Panc1 (cell line): Measurements from ENCODE around the gene AS3MT. TPM values are rescaled to one million over a fixed set of nuclear protein-coding genes. Genes with fewer than 3 reads are reported as not detected.

Source experiments
- ATAC-seq: fragments of 200-7000 bp; cut with Tn5 transposase; 2 replicates; pipeline ENCODE4 v1.9.1; 2020; ENCODE audit warnings: mild to moderate bottlenecking, moderate library complexity
- BruUV-seq: library from RNA; stranded (reverse); fragments of 400-500 nt; replicated peaks from 2 replicates; lab custom pipeline; 2021; lab: Mats Ljungman, UMichigan
- CTCF ChIA-PET: fragments of 300-600 bp; sonication (Branson Sonifier 250); formaldehyde crosslinking; loops from one replicate; lab custom pipeline; 2022; ENCODE audit warnings: antibody characterized with exemption; lab: Charles Lee
- POLR2A ChIA-PET: fragments of 300-600 bp; sonication (Branson Sonifier 250); formaldehyde crosslinking; loops from one replicate; lab custom pipeline; 2022; ENCODE audit warnings: antibody characterized with exemption; lab: Charles Lee
- DNase-seq: peaks from one replicate; pipeline ENCODE4 v3.0.0-alpha.2; 2010; ENCODE audit warnings: low read depth, low spot score
- H3K27ac ChIP-seq: 2 replicates; pipeline ENCODE4 v1.5.1; 2011; ENCODE audit warnings: mild to moderate bottlenecking, low read length, inconsistent platforms
- H3K27me3 ChIP-seq: fragments of 200-500 bp; sonication (Bioruptor generic); 2 replicates; pipeline ENCODE4 v1.6.0; 2014; ENCODE audit warnings: low read length, inconsistent platforms; ENCODE audit not compliant: control insufficient read depth, insufficient read depth
- H3K36me3 ChIP-seq: fragments of 200-500 bp; sonication (Bioruptor generic); 2 replicates; pipeline ENCODE4 v1.5.1; 2014; ENCODE audit warnings: inconsistent platforms, mild to moderate bottlenecking, low read length, moderate library complexity; ENCODE audit not compliant: control insufficient read depth, insufficient read depth
- H3K4me1 ChIP-seq: 2 replicates; pipeline ENCODE4 v1.5.1; 2011; ENCODE audit warnings: inconsistent platforms, mild to moderate bottlenecking, low read length, moderate library complexity; ENCODE audit not compliant: control insufficient read depth, insufficient read depth
- H3K4me3 ChIP-seq, 2 experiments: 2 replicates each; pipeline ENCODE4 v1.5.1; 2011 to 2012; ENCODE audit warnings: low read depth in 2 of 2, low read length in 2 of 2, mild to moderate bottlenecking in 2 of 2, inconsistent platforms in 1 of 2, moderate library complexity in 1 of 2
- H3K9me3 ChIP-seq: fragments of 200-500 bp; sonication (Bioruptor generic); 2 replicates; pipeline ENCODE4 v1.5.1; 2014; ENCODE audit warnings: low read depth, mild to moderate bottlenecking, inconsistent platforms, low read length, moderate library complexity; ENCODE audit not compliant: control insufficient read depth, insufficient read depth
- CTCF ChIP-seq: fragments of 450-650 bp; IDR thresholded peaks from 2 replicates; pipeline ENCODE4 v1.5.1; 2017; ENCODE audit warnings: mild to moderate bottlenecking
- POLR2AphosphoS5 ChIP-seq: IDR thresholded peaks from 2 replicates; pipeline ENCODE4 v1.6.1; 2012; ENCODE audit warnings: mild to moderate bottlenecking, low read depth, low read length, moderate library complexity
- REST ChIP-seq, 2 experiments: IDR thresholded peaks; 2 replicates each; pipeline ENCODE4 v1.6.1; 2011 to 2012; ENCODE audit warnings: low read depth in 2 of 2, control low read depth in 1 of 2, low read length in 1 of 2, mild to moderate bottlenecking in 1 of 2, moderate library complexity in 1 of 2; ENCODE audit not compliant: insufficient read depth in 1 of 2
- SIN3A ChIP-seq: IDR thresholded peaks from 2 replicates; pipeline ENCODE4 v1.6.1; 2012; ENCODE audit warnings: low read depth, mild to moderate bottlenecking, low read length, moderate library complexity, borderline replicate concordance; ENCODE audit not compliant: insufficient read depth
- TCF7L2 ChIP-seq: IDR thresholded peaks from 2 replicates; pipeline ENCODE4 v1.6.1; 2011; ENCODE audit warnings: mild to moderate bottlenecking, low read depth, low read length, inconsistent platforms
- in situ Hi-C: cut with HindIII; loops from 2 replicates; pipeline ENCODE4 v1.10.0; 2016; ENCODE audit warnings: low sequenced_read_pairs, low pct_unique_long_range_greater_than_20kb
- intact Hi-C: fragments of 100-400 bp; cut with micrococcal nuclease; formaldehyde crosslinking; loops from one replicate; pipeline ENCODE4 v1.10.0; 2022; ENCODE audit not compliant: unreplicated experiment
- total RNA-seq: library from RNA; stranded (reverse); gene quantifications from one replicate; pipeline ENCODE4 v1.2.1, GENCODE V29; 2021; ENCODE audit not compliant: unreplicated experiment

Gene AS3MT
- total RNA-seq, 1 experiment from 2014 or later = 4.0 TPM

- in situ Hi-C loops = no loop called here
- H3K4me3 ChIP-seq = peak overlapping the region; percentile 75 to 77
- DNase-seq (no peak), ATAC-seq (no peak)
- ChIA-PET POLR2A (no interaction called here), CTCF (interaction anchor here (0.5 kb wide), 1 partner anchor 31 kb away, joined by 5 read pairs; no protein-coding TSS in a partner anchor)
- H3K27ac ChIP-seq = peak overlapping the region; percentile 81
- TF ChIP-seq REST (IDR thresholded peaks at IDR 0.05; ENCODE audit: insufficient read depth in 1 of 2, low read depth in 2 of 2, low read length in 1 of 2) (no peak), POLR2AphosphoS5 (no peak), TCF7L2 (no peak), CTCF (no peak), SIN3A (no peak)
- H3K36me3 ChIP-seq = peaks cover 2% of the 10 kb centered on the region; the same call in 1 of the 2 replicates
- TSS peak; percentile 52 for BruUV-seq
- intact Hi-C loops = loop anchor here (2.0 kb wide), 1 partner anchor 69 kb away; no protein-coding TSS in a partner anchor
- H3K27me3 ChIP-seq = no peaks in the 10 kb centered on the region
- H3K4me1 ChIP-seq = peaks cover 34% of the 10 kb centered on the region
- no peaks in the 10 kb centered on the region for H3K9me3 ChIP-seq
Observed at GRCh38 chr10:102919992-102920739, 50.9 kb downstream of the AS3MT start.

GRCh38 chr10:102923601-102924000, 54.3 kb downstream of the AS3MT start:
- Histone ChIP-seq H3K27me3 (no peaks in the 10 kb centered on the region), H3K36me3 (peaks cover under 1% of the 10 kb centered on the region; the same call in 1 of the 2 replicates), H3K27ac (no peak overlapping the region), H3K4me3 (no peak overlapping the region), H3K4me1 (peaks cover 38% of the 10 kb centered on the region), H3K9me3 (no peaks in the 10 kb centered on the region)
- DNase-seq = no peak
- ChIA-PET CTCF (no interaction called here), POLR2A (interaction anchor here (0.6 kb wide), 1 partner anchor 503 kb away, joined by 3 read pairs; the partner anchor contains the start of gene FBXL15)
- BruUV-seq = no TSS peak
- TF ChIP-seq SIN3A (no peak), TCF7L2 (no peak), REST (IDR thresholded peaks at IDR 0.05; ENCODE audit: insufficient read depth in 1 of 2, low read depth in 2 of 2, low read length in 1 of 2) (no peak), CTCF (no peak), POLR2AphosphoS5 (no peak)
- no peak for ATAC-seq
- intact Hi-C loops = no loop called here
- in situ Hi-C loops = no loop called here
